H1 (cell line): ENCODE data around the gene ATM. TPM values are rescaled to one million over a fixed set of nuclear protein-coding genes. Genes with fewer than 3 reads are reported as not detected.

Experiments used
- CTCF ChIA-PET: fragments of 300-600 bp; sonication (Branson Sonifier 250); formaldehyde crosslinking; loops from one replicate; lab custom pipeline; 2021; ENCODE audit not compliant: partially characterized antibody; lab: Charles Lee
- POLR2A ChIA-PET: fragments of 300-600 bp; sonication (Branson Sonifier 250); formaldehyde crosslinking; loops from one replicate; lab custom pipeline; 2021; ENCODE audit warnings: inconsistent platforms; ENCODE audit not compliant: partially characterized antibody; lab: Charles Lee
- DNase-seq, 2 experiments: peaks; one replicate each; pipeline versions ENCODE4 v3.0.0 to v3.0.0-alpha.2; 2010 to 2022; ENCODE audit warnings: low spot score in 2 of 2, low read depth in 1 of 2, mixed read lengths in 1 of 2
- FAIRE-seq: peaks from 2 replicates; lab custom pipeline; 2011; peaks lifted over from hg19 to GRCh38; lab: Jason Lieb, UNC
- H2AFZ ChIP-seq: 2 replicates; pipeline ENCODE4 v1.8.1; 2012; ENCODE audit warnings: low read length, inconsistent platforms
- H2AK5ac ChIP-seq: 2 replicates; pipeline ENCODE4 v1.6.1; 2013; ENCODE audit warnings: low read depth, low read length
- H2BK120ac ChIP-seq: replicated peaks from 2 replicates; pipeline ENCODE3; 2013; ENCODE audit warnings: low read depth, low read length, inconsistent platforms
- H2BK12ac ChIP-seq: 2 replicates; pipeline ENCODE4 v1.6.1; 2013; ENCODE audit warnings: low read depth, low read length
- H2BK15ac ChIP-seq: 2 replicates; pipeline ENCODE4 v1.6.1; 2013; ENCODE audit warnings: low read length
- H2BK20ac ChIP-seq: 2 replicates; pipeline ENCODE4 v1.6.1; 2013; ENCODE audit warnings: low read length
- H2BK5ac ChIP-seq: 2 replicates; pipeline ENCODE4 v1.6.1; 2013; ENCODE audit warnings: low read depth, low read length
- H3K14ac ChIP-seq: 2 replicates; pipeline ENCODE4 v1.6.1; 2013; ENCODE audit warnings: inconsistent platforms; ENCODE audit not compliant: insufficient read length
- H3K18ac ChIP-seq: 2 replicates; pipeline ENCODE4 v1.6.1; 2013; ENCODE audit warnings: low read length; ENCODE audit errors: extremely low read depth
- H3K23ac ChIP-seq: 2 replicates; pipeline ENCODE4 v1.6.1; 2013; ENCODE audit warnings: inconsistent platforms; ENCODE audit not compliant: insufficient read length
- H3K23me2 ChIP-seq: 2 replicates; pipeline ENCODE4 v1.6.1; 2013; ENCODE audit warnings: low read depth, low read length
- H3K27ac ChIP-seq: 2 replicates; pipeline ENCODE4 v1.6.1; 2011; ENCODE audit warnings: low read depth, low read length, inconsistent platforms
- H3K27me3 ChIP-seq, 4 experiments: replicated peaks in 1 of 4; 1 replicate in 1 of 4; 2 replicates in 3 of 4; pipeline versions ENCODE4 v1.6.1 to v1.8.1; 2011 to 2013; ENCODE audit warnings: low read length in 3 of 4, mild to moderate bottlenecking in 3 of 4, inconsistent platforms in 2 of 4, mixed read lengths in 2 of 4, moderate library complexity in 1 of 4; ENCODE audit not compliant: control insufficient read depth in 3 of 4, insufficient read depth in 3 of 4; ENCODE audit errors: extremely low read depth in 1 of 4
- H3K36me3 ChIP-seq, 4 experiments: 2 replicates each; pipeline versions ENCODE4 v1.6.1 to v1.8.1; 2011 to 2013; ENCODE audit warnings: mild to moderate bottlenecking in 4 of 4, low read length in 3 of 4, moderate library complexity in 2 of 4, control low read depth in 1 of 4, inconsistent platforms in 1 of 4; ENCODE audit not compliant: insufficient read depth in 4 of 4, control insufficient read depth in 2 of 4
- H3K4ac ChIP-seq: replicated peaks from 2 replicates; pipeline ENCODE3; 2013; ENCODE audit warnings: low read length, low read depth, mixed read lengths, inconsistent platforms; ENCODE audit not compliant: insufficient read length
- H3K4me1 ChIP-seq, 4 experiments: replicated peaks in 1 of 4; 1 replicate in 1 of 4; 2 replicates in 3 of 4; pipeline versions ENCODE4 v1.6.1 to v1.8.1; 2011 to 2013; ENCODE audit warnings: low read length in 3 of 4, inconsistent platforms in 2 of 4, mixed read lengths in 1 of 4; ENCODE audit not compliant: insufficient read depth in 4 of 4, control insufficient read depth in 3 of 4
- H3K4me2 ChIP-seq, 2 experiments: 2 replicates each; pipeline versions ENCODE4 v1.6.1 to v1.8.1; 2011 to 2013; ENCODE audit warnings: low read depth in 2 of 2, low read length in 2 of 2, control low read depth in 1 of 2, inconsistent platforms in 1 of 2, mild to moderate bottlenecking in 1 of 2; ENCODE audit not compliant: insufficient read depth in 1 of 2
- H3K4me3 ChIP-seq, 4 experiments: fragments of 200-600, 300-600 bp in 1 of 4; sonication (generic), shearing (Covaris generic), sonication (Bioruptor Twin) in 1 of 4; 2 replicates each; pipeline versions ENCODE4 v1.5.1 to v1.8.1; 2011 to 2016; ENCODE audit warnings: low read length in 4 of 4, low read depth in 3 of 4, control low read depth in 2 of 4, inconsistent platforms in 2 of 4, mild to moderate bottlenecking in 2 of 4, mixed read lengths in 1 of 4, moderate library complexity in 1 of 4; ENCODE audit not compliant: insufficient read depth in 2 of 4; ENCODE audit errors: extremely low read depth in 1 of 4
- H3K56ac ChIP-seq: replicated peaks from 2 replicates; pipeline ENCODE3; 2013; ENCODE audit warnings: low read depth, mild to moderate bottlenecking, mixed read lengths, low read length, inconsistent platforms; ENCODE audit not compliant: insufficient read length
- H3K79me1 ChIP-seq: 2 replicates; pipeline ENCODE4 v1.6.1; 2013; ENCODE audit warnings: low read depth, low read length, control low read depth
- H3K79me2 ChIP-seq, 2 experiments: 2 replicates each; pipeline versions ENCODE4 v1.6.1 to v1.8.1; 2012 to 2013; ENCODE audit warnings: low read length in 2 of 2, mild to moderate bottlenecking in 2 of 2, inconsistent platforms in 1 of 2; ENCODE audit not compliant: insufficient read depth in 2 of 2, control insufficient read depth in 1 of 2
- H3K9ac ChIP-seq, 4 experiments: replicated peaks in 1 of 4; 1 replicate in 1 of 4; 2 replicates in 3 of 4; pipeline versions ENCODE4 v1.6.1 to v1.8.1; 2011 to 2013; ENCODE audit warnings: low read depth in 3 of 4, low read length in 3 of 4, control low read depth in 2 of 4, mild to moderate bottlenecking in 2 of 4, moderate library complexity in 2 of 4, inconsistent platforms in 1 of 4; ENCODE audit errors: extremely low read depth in 1 of 4
- H3K9me3 ChIP-seq, 2 experiments: 2 replicates each; pipeline versions ENCODE4 v1.6.1 to v1.8.1; 2012 to 2013; ENCODE audit warnings: mild to moderate bottlenecking in 2 of 2, moderate library complexity in 2 of 2, control low read depth in 1 of 2, inconsistent platforms in 1 of 2, low read depth in 1 of 2, low read length in 1 of 2, mixed read lengths in 1 of 2; ENCODE audit not compliant: insufficient read depth in 2 of 2
- H4K20me1 ChIP-seq, 2 experiments: replicated peaks in 1 of 2; 2 replicates each; pipeline versions ENCODE3 to v1.8.1; 2011 to 2013; ENCODE audit warnings: inconsistent platforms in 2 of 2, low read length in 2 of 2, mild to moderate bottlenecking in 1 of 2; ENCODE audit not compliant: insufficient read depth in 2 of 2, control insufficient read depth in 1 of 2
- H4K5ac ChIP-seq: 2 replicates; pipeline ENCODE4 v1.6.1; 2013; ENCODE audit warnings: low read length, low read depth, mixed read lengths, inconsistent platforms; ENCODE audit not compliant: insufficient read length
- H4K8ac ChIP-seq: 2 replicates; pipeline ENCODE4 v1.8.0; 2013; ENCODE audit warnings: mild to moderate bottlenecking, moderate library complexity, low read length, inconsistent platforms; ENCODE audit not compliant: insufficient read depth; ENCODE audit errors: extremely low read depth
- H4K91ac ChIP-seq: replicated peaks from 2 replicates; pipeline ENCODE3; 2013; ENCODE audit warnings: low read length, mixed read lengths, inconsistent platforms; ENCODE audit not compliant: insufficient read length
- FOSL1 ChIP-seq: IDR thresholded peaks from 2 replicates; pipeline ENCODE4 v1.6.1; 2011; ENCODE audit warnings: mild to moderate bottlenecking, low read depth, low read length, moderate library complexity; ENCODE audit not compliant: insufficient read depth
- PHF8 ChIP-seq: fragments of 200-600 bp; sonication (generic); conservative IDR thresholded peaks from 2 replicates; pipeline ENCODE4 v1.7.1; 2012; ENCODE audit warnings: low read depth, mild to moderate bottlenecking, inconsistent platforms, low read length, moderate library complexity
- SIX5 ChIP-seq: IDR thresholded peaks from 2 replicates; pipeline ENCODE4 v1.6.1; 2011; ENCODE audit warnings: mild to moderate bottlenecking, low read depth, low read length
- WGBS, 2 experiments: shearing (Covaris generic) in 1 of 2; methylation state at CpG; one replicate each; pipeline versions ENCODE4 v1.1.6 to v1.1.7; 2013 to 2015; ENCODE audit warnings: low lambda C conversion rate in 2 of 2, mixed read lengths in 2 of 2, inconsistent platforms in 1 of 2, low coverage in 1 of 2, missing lambda C conversion rate in 1 of 2; ENCODE audit not compliant: insufficient replicate concordance in 2 of 2, insufficient coverage in 1 of 2, insufficient read length in 1 of 2; ENCODE audit errors: extremely low coverage in 1 of 2, missing lambda C conversion rate in 1 of 2; 5-methylcytosine and 5-hydroxymethylcytosine counted together
- polyA plus RNA-seq, 7 experiments: library from polyadenylated mRNA; depleted of rRNA in 3 of 7; stranded (reverse) in 5 of 7; unstranded in 2 of 7; fragments of >200 nt in 5 of 7; fragments of 200-250 nt in 2 of 7; gene quantifications; 1 replicate in 5 of 7; 2 replicates in 1 of 7; 4 replicates in 1 of 7; pipeline versions ENCODE4 v1.2.1 to v1.2.3, GENCODE V29; 2011 to 2013; ENCODE audit warnings: missing spikeins in 2 of 7, mixed read lengths in 2 of 7
- total RNA-seq: library from RNA; stranded (reverse); fragmentation: NEBNext Ultra II Directional; extraction: Animal tissue kit (Norgen Biotek cat#: 25700); gene quantifications from 2 replicates; pipeline ENCODE4 v1.2.1, GENCODE V29; 2021
- TF ChIP-seq, protein P1 (sequence below): IDR thresholded peaks from 2 replicates; pipeline ENCODE4 v1.6.1; 2012; ENCODE audit warnings: inconsistent platforms

The ATM gene
- total and polyA plus RNA-seq, 2 of the 8 experiments (the other 6 are each of a cell fraction or from before 2014, with no cell fraction given), result 14.9 to 55.4 TPM

DNA sequence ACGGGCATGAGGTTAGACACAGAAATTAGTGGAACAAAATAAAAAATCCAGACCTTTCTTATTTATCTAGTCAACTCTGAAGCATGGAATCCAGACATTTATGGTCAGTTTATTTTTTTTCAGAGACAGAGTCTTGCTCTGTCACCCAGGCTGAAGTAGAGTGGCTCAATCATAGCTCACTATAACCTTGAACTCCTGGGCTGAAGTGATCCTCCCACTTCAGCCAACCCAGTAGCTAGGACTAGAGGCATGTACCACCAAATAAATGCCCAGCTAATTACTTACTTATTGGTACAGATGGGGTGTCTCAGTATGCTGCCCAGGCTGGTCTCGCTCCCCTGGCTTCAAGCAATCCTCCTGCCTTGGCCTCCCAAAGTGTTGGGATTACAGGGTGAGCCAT is 9.1 kb upstream of the ATM start:
- no peak overlapping the region for H2BK20ac ChIP-seq
- peaks cover 0 to 7% of the 10 kb centered on the region in 2 experiments for H4K20me1 ChIP-seq
- H3K9me3 ChIP-seq, result no peaks in the 10 kb centered on the region
- no peak overlapping the region for H4K5ac ChIP-seq
- no peak overlapping the region for H2BK15ac ChIP-seq
- CTCF ChIA-PET, result interaction anchor here (1.0 kb wide), 1 partner anchor 9 kb away, joined by 4 read pairs; the partner anchor contains the start of genes ATM and NPAT
- H3K18ac ChIP-seq, result no peak overlapping the region
- no peak overlapping the region for H2BK5ac ChIP-seq
- H2AFZ ChIP-seq, result no peak overlapping the region
- POLR2A ChIA-PET, result interaction anchor here (1.2 to 2.5 kb wide), 4 partner anchors 8 to 96 kb away, joined by 3 to 11 read pairs (median 6); partner anchors contain the start of gene NPAT
- H4K91ac ChIP-seq, result no peak overlapping the region
- WGBS, 2 experiments, result 80% methylated on average over 2 of the region's 2 CpGs; no CpG with 5 or more reads in 1 of the 2 experiments
- FAIRE-seq, result no peak
- no peaks in the 10 kb centered on the region for H3K23me2 ChIP-seq
- peaks cover 3% of the 10 kb centered on the region; the same call in 1 of the 2 replicates for H3K79me1 ChIP-seq
- H3K4me1 ChIP-seq, result peaks cover 0 to under 1% (median 0%) of the 10 kb centered on the region in 4 experiments; a peak in 2 of 7 replicates
- DNase-seq, result no peak
- peaks cover 8 to 91% of the 10 kb centered on the region in 2 experiments for H3K79me2 ChIP-seq
- H3K27me3 ChIP-seq, result no peaks in the 10 kb centered on the region
- no peak overlapping the region for H4K8ac ChIP-seq
- no peak overlapping the region for H3K27ac ChIP-seq
- H3K14ac ChIP-seq, result no peak overlapping the region
- H3K4me2 ChIP-seq, result no peak overlapping the region
- no peak overlapping the region for H3K9ac ChIP-seq
- H3K4ac ChIP-seq, result no peak overlapping the region
- H2BK120ac ChIP-seq, result no peak overlapping the region
- H3K36me3 ChIP-seq, result peaks cover 0 to 4% (median 2%) of the 10 kb centered on the region in 4 experiments; a peak in 2 of 8 replicates
- H3K4me3 ChIP-seq, result no peak overlapping the region
- no peak overlapping the region for H3K23ac ChIP-seq
- H2BK12ac ChIP-seq, result no peak overlapping the region
- H2AK5ac ChIP-seq, result no peak overlapping the region
- no peak overlapping the region for H3K56ac ChIP-seq
- TF ChIP-seq FOSL1, result no peak
- TF ChIP-seq SIX5, result no peak
- TF ChIP-seq PHF8, result no peak
- TF ChIP-seq, protein P1, sequence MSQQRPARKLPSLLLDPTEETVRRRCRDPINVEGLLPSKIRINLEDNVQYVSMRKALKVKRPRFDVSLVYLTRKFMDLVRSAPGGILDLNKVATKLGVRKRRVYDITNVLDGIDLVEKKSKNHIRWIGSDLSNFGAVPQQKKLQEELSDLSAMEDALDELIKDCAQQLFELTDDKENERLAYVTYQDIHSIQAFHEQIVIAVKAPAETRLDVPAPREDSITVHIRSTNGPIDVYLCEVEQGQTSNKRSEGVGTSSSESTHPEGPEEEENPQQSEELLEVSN, result no peak
